HG03039 (cell line): ENCODE measurements around the gene TCF12.

Source experiments
- ATAC-seq: cut with Tn5 transposase; IDR thresholded peaks from one replicate; pipeline ENCODE4 v1.9.1; 2021; ENCODE audit warnings: mild to moderate bottlenecking, moderate library complexity; ENCODE audit not compliant: unreplicated experiment

The TCF12 gene

DNA sequence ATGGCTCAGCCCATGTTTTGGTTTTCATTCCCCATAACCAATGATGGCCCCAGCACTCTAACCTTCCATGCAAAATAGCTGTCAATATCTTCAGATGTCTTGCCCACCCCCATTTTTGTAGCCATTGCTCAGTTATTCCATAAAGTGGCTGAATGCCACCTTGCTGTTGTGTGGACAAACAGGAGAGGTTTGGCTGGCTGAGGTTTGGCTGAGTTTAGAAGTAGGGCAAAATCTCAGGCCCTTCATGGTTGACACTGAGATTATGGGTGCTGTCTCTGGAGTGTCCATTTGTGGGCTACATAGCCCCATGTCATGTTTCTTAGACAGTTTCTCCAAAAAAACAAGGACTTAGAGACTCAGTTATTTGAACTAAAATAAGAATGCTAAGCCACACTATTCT is 96.9 kb downstream of the TCF12 start:
- no peak for ATAC-seq

DNA sequence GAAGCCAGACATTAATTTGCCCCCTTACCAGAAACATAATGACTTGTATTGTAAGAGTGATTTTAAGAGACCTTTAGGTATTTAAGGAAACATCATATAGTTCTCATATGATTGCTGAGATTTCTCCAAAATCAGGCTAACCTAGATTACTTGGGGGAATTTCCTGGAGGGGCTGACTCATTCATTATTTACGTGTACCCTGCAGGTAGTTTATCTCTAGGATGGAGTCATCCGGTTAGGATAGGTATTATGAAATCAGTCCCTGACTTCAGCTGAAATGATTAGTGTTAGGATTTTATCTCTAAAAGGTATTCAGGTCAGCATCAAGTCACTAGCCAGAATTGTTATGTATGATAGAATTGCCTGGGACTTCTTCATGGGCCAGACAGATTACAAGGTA is 97.5 kb downstream of the TCF12 start:
- ATAC-seq, result no peak

DNA sequence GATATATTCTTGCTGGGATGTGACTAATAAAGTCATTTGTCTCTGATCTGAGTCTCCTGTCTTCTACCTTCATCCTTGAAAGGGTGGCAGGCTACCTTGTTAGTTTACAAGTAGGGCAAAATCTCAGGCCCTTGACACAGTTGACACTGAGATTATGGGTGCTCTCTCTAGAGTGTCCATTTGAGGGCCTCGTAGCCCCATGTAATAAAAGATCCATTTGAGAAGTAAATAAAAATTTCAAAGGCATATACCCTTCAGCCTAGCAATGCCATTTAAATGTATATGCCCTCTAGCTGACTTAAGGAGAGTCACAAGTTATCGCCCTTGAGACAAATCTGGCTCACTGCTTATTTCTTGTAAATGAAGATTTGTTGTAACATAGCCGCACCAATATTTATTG is 98.6 kb downstream of the TCF12 start:
- ATAC-seq, result no peak

DNA sequence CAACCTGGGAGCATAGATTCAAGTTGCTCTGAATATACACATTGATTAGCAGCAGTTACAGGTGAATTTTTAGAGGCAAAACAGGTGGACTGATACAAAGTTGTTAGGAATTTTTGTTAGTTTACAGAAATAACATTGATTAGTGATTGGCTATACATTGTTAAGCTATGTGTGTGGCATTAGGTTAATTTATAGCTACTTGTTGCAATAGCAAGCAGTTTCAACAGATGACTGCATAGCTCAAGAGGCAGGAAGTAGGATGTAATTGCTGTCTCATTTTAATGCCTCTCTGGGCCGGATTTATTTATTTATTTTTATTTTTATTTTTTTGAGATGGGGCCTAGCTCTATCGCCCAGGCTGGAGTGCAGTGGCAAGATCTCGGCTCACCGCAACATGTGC is 99.7 kb downstream of the TCF12 start:
- no peak for ATAC-seq

DNA sequence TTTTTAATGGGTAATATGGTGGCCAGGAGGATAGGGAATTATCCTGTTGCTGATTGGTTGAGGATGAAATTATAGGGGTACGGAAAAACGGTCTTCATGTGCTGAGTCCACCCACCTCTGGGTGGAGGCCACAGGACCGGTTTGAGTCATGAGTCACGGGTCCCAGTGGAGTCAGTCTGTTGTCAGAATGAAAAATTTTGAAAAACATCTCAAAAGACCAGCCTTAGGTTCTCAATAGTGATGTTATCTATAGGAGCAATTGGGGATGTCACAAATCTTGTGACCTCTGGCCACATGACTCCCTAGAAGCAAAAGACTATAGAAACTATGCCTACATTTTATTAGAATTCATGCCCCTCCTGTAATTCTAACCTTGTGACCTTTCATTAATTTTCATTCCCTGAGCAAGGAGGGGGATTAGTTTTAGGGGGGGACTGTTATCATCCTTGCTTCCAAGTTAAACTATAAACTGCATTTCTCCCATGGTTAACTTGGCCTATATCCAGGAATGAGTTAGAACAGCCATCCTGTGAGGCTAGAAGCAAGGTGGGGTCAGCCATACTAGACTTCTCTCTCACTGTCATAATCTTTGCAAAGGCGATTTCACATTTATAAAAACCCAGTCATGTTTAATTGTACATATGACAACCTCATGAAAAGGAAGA is 101.2 kb downstream of the TCF12 start:
- ATAC-seq, result no peak

DNA sequence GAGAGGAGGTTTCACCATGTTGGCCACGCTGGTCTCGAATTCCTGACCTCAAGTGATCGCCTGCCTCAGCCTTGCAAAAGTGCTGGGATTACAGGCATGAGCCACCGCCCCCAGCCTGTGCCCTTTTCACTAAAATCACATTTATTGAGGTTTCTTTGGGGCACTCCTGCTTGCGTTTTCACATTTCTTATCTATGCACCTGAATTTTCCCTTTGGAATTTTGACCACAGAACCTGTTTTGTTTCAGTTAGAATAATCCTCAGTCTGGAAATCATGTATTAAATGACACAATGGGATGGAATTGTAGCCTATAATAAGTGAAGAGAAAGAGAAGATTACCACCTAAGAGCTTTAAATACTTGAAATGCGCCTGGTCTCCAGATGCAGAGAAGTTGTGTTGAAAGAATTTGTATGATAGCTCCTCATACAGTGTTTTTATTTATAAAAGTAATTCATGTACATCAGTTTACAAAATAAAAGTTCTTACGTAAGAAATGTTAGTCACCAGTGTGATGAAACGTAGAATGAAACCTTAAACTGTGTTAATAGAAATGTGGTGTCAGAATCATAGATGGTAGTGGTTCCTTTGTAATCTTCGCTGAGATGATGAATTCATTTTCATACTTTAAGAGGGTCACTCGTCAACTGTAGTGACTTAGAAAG is 107.0 kb downstream of the TCF12 start:
- no peak for ATAC-seq

DNA sequence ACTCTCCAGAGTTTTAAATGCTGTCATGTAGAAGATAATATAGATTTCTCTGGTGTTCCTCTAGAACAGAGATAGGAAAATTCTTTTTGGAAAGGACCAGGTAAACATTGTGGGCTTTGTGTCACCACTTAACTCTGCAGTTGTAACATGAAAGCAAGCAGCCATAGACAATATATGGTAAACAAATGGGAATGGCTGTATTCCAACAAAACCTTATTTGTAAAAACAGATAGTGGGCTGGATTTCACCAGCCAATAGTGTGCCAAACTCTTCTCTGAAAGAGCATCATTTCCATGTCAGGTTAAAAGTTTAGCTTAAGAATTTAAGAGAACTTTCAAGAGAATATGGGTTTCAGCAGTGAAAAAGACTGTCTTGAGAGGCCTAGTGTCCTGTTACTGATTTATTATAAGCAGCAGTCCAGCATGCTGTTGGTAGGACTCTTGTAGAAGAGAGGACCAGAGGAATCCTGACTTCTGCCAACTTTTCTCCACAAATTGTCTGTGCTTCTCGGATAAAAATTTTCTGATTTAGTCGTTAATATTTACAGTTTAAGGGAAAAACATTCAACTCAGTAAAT is 107.7 kb downstream of the TCF12 start:
- no peak for ATAC-seq

DNA sequence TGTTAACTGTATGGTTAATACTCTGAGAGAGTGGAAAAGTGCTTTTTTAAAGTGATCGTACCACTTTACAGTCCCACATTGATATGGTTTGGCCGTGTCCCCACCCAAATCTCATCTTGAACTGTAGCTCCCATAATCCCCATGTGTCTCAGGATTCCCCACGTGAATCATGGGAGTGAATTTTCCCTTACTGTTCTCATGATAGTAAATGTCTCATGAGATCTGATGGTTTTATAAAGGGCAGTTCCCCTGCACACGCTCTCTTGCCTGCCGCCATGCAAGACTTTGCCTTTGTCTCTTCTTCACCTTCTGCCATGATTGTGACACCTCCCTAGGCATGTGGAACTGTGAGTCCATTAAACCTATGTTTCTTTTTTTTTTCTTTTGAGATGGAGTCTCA is 109.2 kb downstream of the TCF12 start:
- no peak for ATAC-seq

DNA sequence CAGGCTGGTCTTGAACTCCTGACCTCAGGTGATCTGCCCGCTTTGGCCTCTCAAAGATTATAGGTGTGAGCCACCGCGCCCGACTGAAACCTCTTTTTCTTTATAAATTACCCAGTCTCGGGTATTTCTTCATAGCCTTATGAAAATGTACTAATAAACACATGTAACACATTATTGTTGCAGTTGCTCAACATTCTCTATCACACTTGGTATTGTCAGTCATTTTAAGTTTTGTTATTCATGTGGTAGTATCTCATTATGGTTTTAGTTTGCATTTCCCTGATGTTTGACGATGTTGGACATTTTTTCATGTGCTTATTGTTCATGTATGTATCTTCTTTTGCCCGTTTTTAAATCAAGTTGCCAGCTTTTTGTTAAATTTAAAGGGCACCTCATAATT is 109.7 kb downstream of the TCF12 start:
- no peak for ATAC-seq

DNA sequence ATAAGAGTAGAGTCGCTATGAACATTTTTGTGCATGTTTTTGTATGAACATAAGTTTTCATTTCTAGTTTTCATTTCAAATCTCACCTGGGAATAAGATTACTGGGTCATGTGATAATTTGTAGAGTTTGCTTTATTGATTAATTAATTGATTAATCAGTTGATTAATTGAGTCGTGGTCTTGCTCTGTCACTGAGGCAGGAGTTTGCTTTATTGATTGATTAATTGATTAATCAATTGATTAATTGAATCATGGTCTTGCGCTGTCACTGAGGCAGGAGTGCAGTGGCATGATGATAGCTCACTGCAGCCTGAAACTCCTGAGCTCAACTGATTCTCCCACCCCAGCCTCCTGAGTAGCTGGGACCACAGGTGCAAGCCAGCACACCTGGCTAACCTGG is 111.6 kb downstream of the TCF12 start:
- ATAC-seq, result no peak

DNA sequence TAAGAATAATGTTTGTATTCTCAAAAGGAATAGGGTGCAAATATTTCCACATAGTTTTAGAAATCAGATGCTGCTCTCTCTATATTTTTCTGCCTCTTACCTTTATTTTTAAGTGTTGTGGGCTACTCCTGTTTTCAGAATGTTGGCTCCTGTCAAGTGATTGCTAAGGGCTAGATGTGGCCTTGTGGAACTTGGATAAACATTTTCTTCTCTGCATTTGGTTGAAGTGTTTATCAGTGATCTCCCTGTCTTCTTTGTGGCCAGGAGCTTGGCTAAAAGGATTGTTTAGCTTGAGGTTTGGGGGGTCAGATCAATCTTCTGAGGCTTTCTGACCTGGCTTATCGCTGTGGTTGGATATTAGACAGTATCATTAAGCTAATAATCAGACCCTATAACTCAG is 112.6 kb downstream of the TCF12 start:
- no peak for ATAC-seq

DNA sequence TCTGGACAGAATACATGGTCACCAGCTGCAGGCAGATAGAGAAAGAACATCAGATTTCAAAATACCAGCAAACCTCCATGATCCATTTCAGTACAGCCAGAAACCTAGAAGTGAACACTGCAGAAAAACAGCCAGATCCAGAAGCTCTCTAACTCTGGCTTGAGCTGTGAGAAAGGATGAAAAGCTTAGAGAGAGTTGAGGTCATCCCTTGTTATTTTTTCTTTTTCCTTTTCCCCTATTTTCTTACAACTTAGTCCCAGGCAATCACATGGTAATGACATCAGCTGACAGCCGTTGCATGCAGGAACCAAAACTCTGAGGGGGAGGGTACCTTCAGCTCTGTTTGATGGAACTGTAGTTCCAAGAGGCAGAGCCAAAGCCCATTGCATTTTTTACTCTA is 113.2 kb downstream of the TCF12 start:
- ATAC-seq, result no peak

DNA sequence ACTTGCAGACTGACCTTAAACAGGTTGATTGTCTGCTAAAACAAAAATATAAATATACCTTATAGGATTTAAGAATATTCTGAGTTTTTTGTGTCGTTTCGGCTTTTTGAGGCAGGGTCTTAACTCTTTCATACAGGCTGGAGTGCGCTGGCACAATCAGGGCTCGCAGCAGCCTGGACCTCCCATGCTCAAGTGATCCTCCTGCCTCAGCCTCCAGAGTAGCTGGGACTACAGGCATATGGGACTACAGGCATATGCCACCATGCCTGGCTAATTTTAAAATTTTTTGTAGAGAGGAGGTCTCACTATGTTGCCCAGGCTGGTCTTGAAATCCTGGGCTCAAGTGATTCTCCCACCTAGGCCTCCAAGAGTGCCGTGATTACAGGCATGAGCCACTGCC is 113.9 kb downstream of the TCF12 start:
- ATAC-seq, result no peak

DNA sequence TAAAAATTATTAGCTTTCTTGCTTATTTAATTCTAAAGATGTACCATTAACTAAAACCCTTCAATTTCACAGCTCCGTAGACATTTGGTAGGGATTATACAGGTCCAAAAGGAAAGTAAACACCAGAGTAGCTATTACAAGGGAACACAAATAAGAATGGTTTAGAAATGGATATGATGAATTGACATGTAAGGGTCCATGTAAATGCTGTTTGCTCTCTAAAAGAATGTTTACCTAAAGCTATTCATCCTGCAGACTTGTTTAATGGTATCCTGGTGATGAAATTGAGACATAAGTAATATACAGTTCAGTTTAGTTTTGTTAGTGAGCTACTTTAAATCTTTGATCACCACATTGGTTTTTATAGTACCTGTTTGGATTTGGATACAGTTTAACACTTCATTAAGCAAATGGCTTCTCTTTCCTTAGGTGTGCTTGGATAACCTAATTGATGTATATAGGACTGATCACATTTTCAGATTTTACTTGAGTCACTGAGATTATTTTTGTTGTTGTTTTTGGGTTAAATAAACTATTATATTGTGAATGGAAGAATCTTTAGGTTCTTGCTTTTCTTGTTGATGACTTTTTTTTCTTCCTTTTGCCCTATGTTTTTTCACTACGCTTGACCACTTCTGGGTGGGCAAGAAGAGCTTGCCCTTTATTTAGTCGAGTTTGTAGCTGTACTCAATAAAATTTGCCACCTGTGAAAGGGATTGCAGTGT is 115.4 kb downstream of the TCF12 start:
- ATAC-seq, result no peak

DNA sequence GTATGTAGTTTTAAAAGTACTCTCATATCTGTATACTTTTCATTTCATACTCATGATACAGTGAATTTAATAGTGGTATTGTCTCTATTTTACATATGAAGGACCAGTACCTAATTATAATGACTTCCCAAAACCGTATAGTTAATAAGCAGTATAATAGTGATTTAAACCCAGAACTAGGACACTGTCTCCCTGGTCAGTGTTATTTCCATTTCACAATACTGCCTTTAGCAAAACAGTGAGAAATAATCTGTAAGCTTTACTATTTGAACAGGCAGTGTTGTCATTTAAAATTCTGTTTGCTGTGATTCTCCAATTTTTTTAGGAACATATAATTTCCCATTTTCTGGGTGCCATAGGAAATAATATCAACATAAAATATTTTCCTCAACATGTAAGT is 116.2 kb downstream of the TCF12 start:
- ATAC-seq, result no peak

DNA sequence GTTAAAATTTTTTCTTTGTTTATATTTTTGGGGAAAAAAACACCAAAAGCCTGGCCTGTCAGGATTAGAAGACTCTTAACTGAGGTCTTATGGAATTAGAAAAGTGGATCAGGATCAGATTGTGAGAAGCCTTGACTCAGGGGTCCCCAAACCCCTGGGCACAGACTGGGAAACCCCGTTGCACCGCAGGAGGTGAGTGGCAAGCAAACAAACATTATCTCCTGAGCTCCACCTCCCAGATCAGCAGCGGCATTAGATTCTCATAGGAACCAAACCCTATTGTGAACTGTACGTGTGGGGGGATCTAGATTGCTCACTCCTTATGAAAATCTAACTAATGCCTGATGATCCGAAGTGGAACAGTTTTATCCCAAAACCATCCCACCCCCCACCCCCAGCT is 117.2 kb downstream of the TCF12 start:
- ATAC-seq, result no peak

DNA sequence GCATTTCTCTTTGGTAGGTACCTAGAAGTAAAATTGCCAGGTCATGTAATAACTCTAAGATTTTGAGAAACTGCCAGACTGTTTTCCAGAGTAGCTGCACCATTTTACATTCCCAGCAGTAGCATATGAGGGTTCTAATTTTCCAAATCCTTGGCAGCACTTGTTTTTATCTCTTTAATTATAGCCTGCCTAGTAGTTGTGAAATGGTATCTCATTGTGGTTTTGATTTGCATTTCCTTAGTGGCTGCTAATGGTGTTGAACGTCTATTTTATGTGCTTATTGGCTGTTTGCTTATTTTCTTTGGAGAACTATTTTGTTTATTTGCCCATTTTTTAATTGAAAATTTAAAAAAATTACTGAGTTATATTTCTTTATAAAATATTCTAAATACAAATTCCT is 117.9 kb downstream of the TCF12 start:
- ATAC-seq, result no peak

DNA sequence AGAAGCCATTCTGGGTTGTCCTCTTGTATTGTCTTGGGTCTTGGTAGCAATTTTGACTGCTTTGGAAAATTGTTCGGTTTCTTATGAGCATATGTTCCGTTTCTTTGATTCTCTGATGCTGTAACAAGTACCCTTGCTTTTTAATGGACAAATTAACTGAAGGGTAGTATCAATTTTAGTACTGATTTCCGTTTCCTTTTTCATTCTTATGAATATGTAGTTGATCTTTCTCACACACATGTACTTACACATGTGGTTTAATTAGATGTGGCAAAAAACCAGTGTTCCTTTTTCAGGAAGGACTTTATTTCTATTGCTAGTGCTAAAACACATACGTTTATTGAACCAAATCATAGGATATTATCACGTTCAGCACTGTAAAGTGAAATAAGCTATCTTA is 119.1 kb downstream of the TCF12 start:
- ATAC-seq, result no peak

DNA sequence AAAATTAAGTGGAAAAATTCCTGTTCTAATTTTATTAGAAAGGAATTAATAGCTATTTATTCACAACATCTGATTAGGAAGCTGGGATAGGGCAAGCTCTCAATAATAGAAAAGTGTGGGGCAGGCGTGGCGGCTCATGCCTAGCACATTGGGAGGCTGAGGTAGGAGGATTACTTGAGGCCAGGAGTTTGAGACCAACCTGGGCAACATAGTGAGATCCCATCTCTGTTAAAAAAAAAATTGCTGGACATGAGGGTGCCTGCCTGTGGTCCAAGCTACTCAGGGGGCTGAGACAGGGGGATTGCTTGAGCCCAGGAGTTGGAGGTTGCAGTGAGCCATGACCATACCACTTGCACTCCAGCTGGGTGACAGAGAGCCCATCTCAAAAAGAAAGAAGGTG is 119.6 kb downstream of the TCF12 start:
- no peak for ATAC-seq

DNA sequence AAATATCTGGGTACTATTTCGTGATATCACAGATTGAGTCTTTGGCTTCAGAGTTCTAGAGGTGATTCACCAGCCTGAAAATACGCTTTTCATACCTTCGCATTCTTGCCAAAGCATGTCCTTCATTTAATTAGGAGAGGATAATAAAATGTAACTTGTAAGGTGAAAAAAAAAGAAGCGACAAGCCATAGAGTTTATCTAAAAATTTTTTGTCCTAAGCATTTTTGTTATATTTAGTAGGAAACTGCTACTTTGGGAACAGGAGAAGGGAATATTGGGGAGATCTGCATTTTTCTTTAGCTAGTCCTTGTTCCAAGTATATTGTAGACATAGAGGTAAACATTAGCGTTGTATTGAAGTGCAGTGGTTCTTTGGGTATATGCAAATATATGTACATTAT is 120.1 kb downstream of the TCF12 start:
- no peak for ATAC-seq

DNA sequence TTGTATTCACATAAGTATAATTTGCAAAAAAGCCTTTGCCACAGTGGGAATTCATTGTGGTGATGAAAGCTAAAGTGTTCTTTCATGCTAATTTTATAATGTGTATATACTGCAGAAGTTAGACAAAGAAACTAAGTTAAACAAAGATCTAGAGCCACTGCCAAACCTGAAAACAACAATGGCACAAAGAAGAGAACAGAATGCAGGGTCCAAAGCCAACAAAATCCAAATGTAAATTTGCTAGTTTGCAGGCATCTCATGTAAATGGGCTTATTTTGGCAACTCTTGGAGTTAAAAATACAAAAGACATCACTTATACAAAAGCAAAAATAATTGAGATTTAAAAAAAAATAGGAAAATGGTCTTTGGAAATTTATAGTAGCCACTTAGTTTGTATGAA is 123.0 kb downstream of the TCF12 start:
- ATAC-seq, result no peak

DNA sequence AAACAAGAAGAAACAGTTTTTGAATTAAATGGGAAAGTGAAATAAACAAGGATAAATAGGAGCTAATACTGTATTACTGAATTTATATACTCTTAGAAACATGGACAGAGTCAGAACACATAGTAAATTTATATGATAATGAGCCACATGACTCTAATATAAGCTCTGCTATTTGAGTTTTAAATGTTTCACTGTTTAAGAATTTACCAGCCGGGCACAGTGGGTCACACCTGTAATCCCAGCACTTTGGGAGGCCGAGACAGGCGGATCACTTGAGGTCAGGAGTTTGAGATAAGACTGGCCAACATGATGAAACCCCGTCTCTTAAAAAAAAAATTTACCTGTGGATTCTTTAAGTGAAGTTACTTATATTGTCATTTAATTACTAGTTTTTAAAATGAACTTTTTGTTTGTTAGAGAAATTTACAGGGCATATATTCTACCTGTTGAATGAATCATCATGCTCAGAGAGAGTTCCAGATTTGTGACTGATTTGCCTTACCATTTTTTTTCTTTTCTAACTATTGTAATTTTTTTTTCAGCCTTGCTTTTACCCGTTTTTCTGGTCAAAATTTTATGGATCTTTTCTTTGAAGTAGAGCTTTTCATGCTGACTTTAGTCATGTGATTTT is 125.7 kb downstream of the TCF12 start:
- no peak for ATAC-seq
